HCT116 (cell line): Measurements from ENCODE around the gene CPM. TPM values are rescaled to one million over a fixed set of nuclear protein-coding genes. Genes with fewer than 3 reads are reported as not detected.

Experiments
- ATAC-seq: fragments of 200-7000 bp; cut with Tn5 transposase; 2 replicates; pipeline ENCODE4 v1.9.1; 2020; ENCODE audit warnings: mild to moderate bottlenecking, moderate library complexity
- BruUV-seq: library from RNA; stranded (reverse); fragments of 400-500 nt; replicated peaks from 2 replicates; lab custom pipeline; 2021; lab: Mats Ljungman, UMichigan
- CTCF ChIA-PET: fragments of 300-600 bp; sonication (Branson Sonifier 250); formaldehyde crosslinking; loops from one replicate; lab custom pipeline; 2021; ENCODE audit warnings: antibody characterized with exemption; lab: Charles Lee
- POLR2A ChIA-PET: fragments of 300-600, 350-600 bp; sonication (Branson Sonifier 250); formaldehyde crosslinking; loops from one replicate; lab custom pipeline; 2021; ENCODE audit warnings: antibody characterized with exemption; lab: Charles Lee
- RAD21 ChIA-PET, 2 experiments: fragments of 300-600 bp; sonication (Branson Sonifier 250); formaldehyde crosslinking; loops; one replicate each; lab custom pipeline; 2023; ENCODE audit warnings: low total read pairs in 2 of 2; ENCODE audit not compliant: uncharacterized antibody in 2 of 2, unreplicated experiment in 2 of 2, low non-redundant PET in 1 of 2; lab: Charles Lee
- DNase-seq: peaks from one replicate; pipeline ENCODE4 v3.0.0-alpha.2; 2010; ENCODE audit warnings: low read depth, low spot score
- H2AFZ ChIP-seq: fragments of 200-600 bp; shearing (Covaris generic), sonication (generic); 2 replicates; pipeline ENCODE4 v1.6.1; 2017; ENCODE audit warnings: low read depth, mixed run types, mixed read lengths, antibody characterized with exemption, low read length; ENCODE audit not compliant: poor library complexity, severe bottlenecking
- H3K27ac ChIP-seq: 2 replicates; pipeline ENCODE4 v1.5.1; 2012; ENCODE audit warnings: low read depth, low read length
- H3K27me3 ChIP-seq: fragments of 200-600 bp; sonication (generic); 2 replicates; pipeline ENCODE4 v1.6.1; 2016; ENCODE audit warnings: mixed run types, low read length, mixed read lengths; ENCODE audit not compliant: insufficient read depth
- H3K36me3 ChIP-seq, 2 experiments: fragments of 200-500 bp in 1 of 2; fragments of 200-600 bp in 1 of 2; sonication (Bioruptor generic) in 1 of 2; sonication (generic) in 1 of 2; 2 replicates each; pipeline versions ENCODE4 v1.5.1 to v1.6.1; 2014 to 2016; ENCODE audit warnings: low read length in 2 of 2, inconsistent platforms in 1 of 2, mixed read lengths in 1 of 2, mixed run types in 1 of 2; ENCODE audit not compliant: insufficient read depth in 2 of 2, control insufficient read depth in 1 of 2
- H3K4me1 ChIP-seq, 2 experiments: fragments of 200-600 bp in 1 of 2; sonication (generic) in 1 of 2; 2 replicates each; pipeline versions ENCODE4 v1.5.1 to v1.6.1; 2012 to 2017; ENCODE audit warnings: low read length in 2 of 2, inconsistent platforms in 1 of 2, mild to moderate bottlenecking in 1 of 2, mixed read lengths in 1 of 2, mixed run types in 1 of 2, moderate library complexity in 1 of 2; ENCODE audit not compliant: insufficient read depth in 2 of 2, control insufficient read depth in 1 of 2
- H3K4me2 ChIP-seq: fragments of 200-600 bp; sonication (generic); 2 replicates; pipeline ENCODE4 v1.6.1; 2017; ENCODE audit warnings: mixed run types, low read length, mixed read lengths
- H3K4me3 ChIP-seq, 2 experiments: fragments of 200-600 bp in 1 of 2; sonication (generic) in 1 of 2; replicated peaks in 1 of 2; 2 replicates each; pipeline ENCODE4 v1.5.1; 2011 to 2016; ENCODE audit warnings: low read length in 2 of 2, control low read depth in 1 of 2, low read depth in 1 of 2, mild to moderate bottlenecking in 1 of 2, mixed read lengths in 1 of 2, mixed run types in 1 of 2
- H3K79me2 ChIP-seq: fragments of 200-600 bp; sonication (generic); 2 replicates; pipeline ENCODE4 v1.6.1; 2017; ENCODE audit warnings: mild to moderate bottlenecking, mixed run types, low read length, moderate library complexity, mixed read lengths; ENCODE audit not compliant: insufficient read depth
- H3K9ac ChIP-seq: fragments of 200-600 bp; sonication (generic); 2 replicates; pipeline ENCODE4 v1.6.1; 2016; ENCODE audit warnings: low read length, mixed read lengths
- H3K9me2 ChIP-seq: fragments of 200-600 bp; sonication (generic), shearing (Covaris generic); 2 replicates; pipeline ENCODE4 v1.6.1; 2017; ENCODE audit warnings: mixed run types, mild to moderate bottlenecking, moderate library complexity; ENCODE audit not compliant: insufficient read depth
- H3K9me3 ChIP-seq, 2 experiments: fragments of 200-500 bp in 1 of 2; fragments of 200-600 bp in 1 of 2; sonication (Bioruptor generic) in 1 of 2; sonication (generic) in 1 of 2; 2 replicates each; pipeline ENCODE4 v1.6.1; 2014 to 2017; ENCODE audit warnings: low read length in 2 of 2, mixed read lengths in 2 of 2, inconsistent platforms in 1 of 2, low read depth in 1 of 2, mild to moderate bottlenecking in 1 of 2, mixed run types in 1 of 2, moderate library complexity in 1 of 2; ENCODE audit not compliant: control insufficient read depth in 1 of 2, insufficient read depth in 1 of 2
- H4K20me1 ChIP-seq: fragments of 200-600 bp; sonication (generic), shearing (Covaris generic); 2 replicates; pipeline ENCODE4 v1.6.1; 2017; ENCODE audit warnings: mixed run types, mild to moderate bottlenecking, moderate library complexity; ENCODE audit not compliant: insufficient read depth
- CBX3 ChIP-seq: IDR thresholded peaks from 2 replicates; pipeline ENCODE4 v1.6.1; 2012; ENCODE audit warnings: low read depth
- CEBPB ChIP-seq: IDR thresholded peaks from 2 replicates; pipeline ENCODE4 v1.6.1; 2012; ENCODE audit warnings: low read depth
- EGR1 ChIP-seq: IDR thresholded peaks from 2 replicates; pipeline ENCODE4 v1.6.1; 2012; ENCODE audit warnings: low read depth
- ELF1 ChIP-seq: IDR thresholded peaks from 2 replicates; pipeline ENCODE4 v1.6.1; 2012; ENCODE audit warnings: low read depth, borderline replicate concordance
- EZH2 ChIP-seq: fragments of 200-600 bp; sonication (generic); IDR thresholded peaks from 2 replicates; pipeline ENCODE4 v1.6.1; 2017; ENCODE audit warnings: antibody characterized with exemption, mixed run types
- EZH2phosphoT487 ChIP-seq: fragments of 200-600 bp; IDR thresholded peaks from 2 replicates; pipeline ENCODE4 v1.6.1; 2018; ENCODE audit warnings: antibody characterized with exemption, borderline replicate concordance
- FOSL1 ChIP-seq: IDR thresholded peaks from 2 replicates; pipeline ENCODE4 v1.6.1; 2012; ENCODE audit warnings: low read depth
- JUND ChIP-seq: IDR thresholded peaks from 2 replicates; pipeline ENCODE4 v1.6.1; 2012
- POLR2AphosphoS5 ChIP-seq: IDR thresholded peaks from 2 replicates; pipeline ENCODE4 v1.6.1; 2011; ENCODE audit warnings: mild to moderate bottlenecking, low read depth, low read length, moderate library complexity
- SIN3A ChIP-seq: IDR thresholded peaks from 2 replicates; pipeline ENCODE4 v1.6.1; 2012; ENCODE audit warnings: low read depth
- SP1 ChIP-seq: IDR thresholded peaks from 2 replicates; pipeline ENCODE4 v1.6.1; 2012; ENCODE audit warnings: low read depth
- SRF ChIP-seq: IDR thresholded peaks from 2 replicates; pipeline ENCODE4 v1.6.1; 2012; ENCODE audit warnings: low read depth
- YY1 ChIP-seq: IDR thresholded peaks from 2 replicates; pipeline ENCODE4 v1.6.1; 2011; ENCODE audit warnings: low read length, low read depth, moderate library complexity, mild to moderate bottlenecking; ENCODE audit not compliant: insufficient replicate concordance; ENCODE audit errors: extremely low read depth
- ZNF274 ChIP-seq: fragments of 200-500 bp; sonication (Bioruptor generic); IDR thresholded peaks from 2 replicates; pipeline ENCODE4 v1.6.1; 2014; ENCODE audit warnings: mild to moderate bottlenecking, low read depth, low read length, inconsistent platforms
- intact Hi-C: fragments of 100-400 bp; cut with micrococcal nuclease; formaldehyde crosslinking; loops from 2 replicates; pipeline ENCODE4 v1.10.0; 2022
- total RNA-seq: library from RNA; stranded (reverse); gene quantifications from one replicate; pipeline ENCODE4 v1.2.1, GENCODE V29; 2021; ENCODE audit not compliant: unreplicated experiment
- TF ChIP-seq, protein P1 (sequence below), 3 experiments: fragments of 200-600 bp in 1 of 3; sonication (generic) in 1 of 3; IDR thresholded peaks in 2 of 3; conservative IDR thresholded peaks in 1 of 3; 2 replicates each; pipeline ENCODE4 v1.5.1; 2012 to 2017; ENCODE audit warnings: low read depth in 2 of 3, low read length in 2 of 3, antibody characterized with exemption in 1 of 3, borderline replicate concordance in 1 of 3, control low read depth in 1 of 3, mild to moderate bottlenecking in 1 of 3, mixed read lengths in 1 of 3, mixed run types in 1 of 3, moderate library complexity in 1 of 3; ENCODE audit not compliant: insufficient read depth in 1 of 3
- TF ChIP-seq, protein P2 (sequence below): IDR thresholded peaks from 2 replicates; pipeline ENCODE4 v1.6.1; 2011; ENCODE audit warnings: mild to moderate bottlenecking, low read length, moderate library complexity; ENCODE audit not compliant: insufficient replicate concordance; ENCODE audit errors: extremely low read depth
- TF ChIP-seq, protein P3 (sequence below): IDR thresholded peaks from 2 replicates; pipeline ENCODE4 v1.6.1; 2012
- TF ChIP-seq, protein P4 (sequence below): IDR thresholded peaks from 2 replicates; pipeline ENCODE4 v1.6.1; 2012; ENCODE audit warnings: low read depth
- TF ChIP-seq, protein P5 (sequence below): IDR thresholded peaks from 2 replicates; pipeline ENCODE4 v1.6.1; 2012

Gene CPM
- total RNA-seq, 1 experiment from 2014 or later: 5.3 TPM

DNA sequence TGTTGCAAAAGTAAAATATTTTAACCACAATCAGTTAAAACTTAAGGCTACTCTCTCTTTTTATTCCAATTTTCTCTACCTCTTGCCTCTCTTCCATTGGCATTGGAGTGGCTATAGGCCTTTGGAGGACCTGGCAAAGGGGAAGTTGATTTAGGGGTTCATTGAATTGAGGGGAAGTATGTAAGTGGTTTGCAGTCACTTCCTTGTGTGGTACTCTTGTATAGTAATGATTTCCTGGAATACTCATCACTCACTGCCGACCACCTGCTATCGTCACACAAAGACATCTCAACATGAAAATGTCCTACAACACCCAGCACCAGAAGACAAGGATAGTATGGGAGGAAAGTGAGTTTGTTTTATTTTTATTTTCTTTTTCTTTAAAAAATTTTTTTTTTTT, 45.7 kb upstream of the CPM start:
- Histone ChIP-seq H3K4me2 (no peak overlapping the region), H3K79me2 (no peaks in the 10 kb centered on the region), H4K20me1 (no peaks in the 10 kb centered on the region), H3K9ac (no peak overlapping the region), H2AFZ (no peak overlapping the region), H3K4me3 (no peak overlapping the region), H3K9me2 (no peaks in the 10 kb centered on the region), H3K9me3 (0 out of 4 replicates have a peak, but pooled peaks cover 0 to 4% of the 10 kb centered on the region in 2 experiments), H3K36me3 (no peaks in the 10 kb centered on the region), H3K4me1 (no peaks in the 10 kb centered on the region), H3K27ac (no peak overlapping the region), H3K27me3 (no peaks in the 10 kb centered on the region)
- intact Hi-C loops: no loop called here
- no peak for ATAC-seq
- ChIA-PET POLR2A (no interaction called here), CTCF (no interaction called here), RAD21 (no interaction called here)
- TF ChIP-seq CBX3: no peak
- no peak for TF ChIP-seq FOSL1
- TF ChIP-seq ZNF274: no peak
- no peak for TF ChIP-seq EZH2
- TF ChIP-seq ELF1: no peak
- TF ChIP-seq, protein P1, sequence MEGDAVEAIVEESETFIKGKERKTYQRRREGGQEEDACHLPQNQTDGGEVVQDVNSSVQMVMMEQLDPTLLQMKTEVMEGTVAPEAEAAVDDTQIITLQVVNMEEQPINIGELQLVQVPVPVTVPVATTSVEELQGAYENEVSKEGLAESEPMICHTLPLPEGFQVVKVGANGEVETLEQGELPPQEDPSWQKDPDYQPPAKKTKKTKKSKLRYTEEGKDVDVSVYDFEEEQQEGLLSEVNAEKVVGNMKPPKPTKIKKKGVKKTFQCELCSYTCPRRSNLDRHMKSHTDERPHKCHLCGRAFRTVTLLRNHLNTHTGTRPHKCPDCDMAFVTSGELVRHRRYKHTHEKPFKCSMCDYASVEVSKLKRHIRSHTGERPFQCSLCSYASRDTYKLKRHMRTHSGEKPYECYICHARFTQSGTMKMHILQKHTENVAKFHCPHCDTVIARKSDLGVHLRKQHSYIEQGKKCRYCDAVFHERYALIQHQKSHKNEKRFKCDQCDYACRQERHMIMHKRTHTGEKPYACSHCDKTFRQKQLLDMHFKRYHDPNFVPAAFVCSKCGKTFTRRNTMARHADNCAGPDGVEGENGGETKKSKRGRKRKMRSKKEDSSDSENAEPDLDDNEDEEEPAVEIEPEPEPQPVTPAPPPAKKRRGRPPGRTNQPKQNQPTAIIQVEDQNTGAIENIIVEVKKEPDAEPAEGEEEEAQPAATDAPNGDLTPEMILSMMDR (IDR thresholded peaks at IDR 0.05 in 2 of 3, conservative IDR thresholded peaks at IDR 0.05 in 1 of 3; ENCODE audit: borderline replicate concordance in 1 of 3, insufficient read depth in 1 of 3, low read depth in 2 of 3, low read length in 2 of 3): no peak
- TF ChIP-seq, protein P2, sequence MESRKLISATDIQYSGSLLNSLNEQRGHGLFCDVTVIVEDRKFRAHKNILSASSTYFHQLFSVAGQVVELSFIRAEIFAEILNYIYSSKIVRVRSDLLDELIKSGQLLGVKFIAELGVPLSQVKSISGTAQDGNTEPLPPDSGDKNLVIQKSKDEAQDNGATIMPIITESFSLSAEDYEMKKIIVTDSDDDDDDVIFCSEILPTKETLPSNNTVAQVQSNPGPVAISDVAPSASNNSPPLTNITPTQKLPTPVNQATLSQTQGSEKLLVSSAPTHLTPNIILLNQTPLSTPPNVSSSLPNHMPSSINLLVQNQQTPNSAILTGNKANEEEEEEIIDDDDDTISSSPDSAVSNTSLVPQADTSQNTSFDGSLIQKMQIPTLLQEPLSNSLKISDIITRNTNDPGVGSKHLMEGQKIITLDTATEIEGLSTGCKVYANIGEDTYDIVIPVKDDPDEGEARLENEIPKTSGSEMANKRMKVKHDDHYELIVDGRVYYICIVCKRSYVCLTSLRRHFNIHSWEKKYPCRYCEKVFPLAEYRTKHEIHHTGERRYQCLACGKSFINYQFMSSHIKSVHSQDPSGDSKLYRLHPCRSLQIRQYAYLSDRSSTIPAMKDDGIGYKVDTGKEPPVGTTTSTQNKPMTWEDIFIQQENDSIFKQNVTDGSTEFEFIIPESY: no peak
- TF ChIP-seq POLR2AphosphoS5: no peak
- TF ChIP-seq EGR1: no peak
- TF ChIP-seq JUND: no peak
- TF ChIP-seq SIN3A: no peak
- TF ChIP-seq, protein P3, sequence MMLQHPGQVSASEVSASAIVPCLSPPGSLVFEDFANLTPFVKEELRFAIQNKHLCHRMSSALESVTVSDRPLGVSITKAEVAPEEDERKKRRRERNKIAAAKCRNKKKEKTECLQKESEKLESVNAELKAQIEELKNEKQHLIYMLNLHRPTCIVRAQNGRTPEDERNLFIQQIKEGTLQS: no peak
- no peak for TF ChIP-seq EZH2phosphoT487
- no peak for TF ChIP-seq YY1
- no peak for TF ChIP-seq CEBPB
- TF ChIP-seq, protein P4, sequence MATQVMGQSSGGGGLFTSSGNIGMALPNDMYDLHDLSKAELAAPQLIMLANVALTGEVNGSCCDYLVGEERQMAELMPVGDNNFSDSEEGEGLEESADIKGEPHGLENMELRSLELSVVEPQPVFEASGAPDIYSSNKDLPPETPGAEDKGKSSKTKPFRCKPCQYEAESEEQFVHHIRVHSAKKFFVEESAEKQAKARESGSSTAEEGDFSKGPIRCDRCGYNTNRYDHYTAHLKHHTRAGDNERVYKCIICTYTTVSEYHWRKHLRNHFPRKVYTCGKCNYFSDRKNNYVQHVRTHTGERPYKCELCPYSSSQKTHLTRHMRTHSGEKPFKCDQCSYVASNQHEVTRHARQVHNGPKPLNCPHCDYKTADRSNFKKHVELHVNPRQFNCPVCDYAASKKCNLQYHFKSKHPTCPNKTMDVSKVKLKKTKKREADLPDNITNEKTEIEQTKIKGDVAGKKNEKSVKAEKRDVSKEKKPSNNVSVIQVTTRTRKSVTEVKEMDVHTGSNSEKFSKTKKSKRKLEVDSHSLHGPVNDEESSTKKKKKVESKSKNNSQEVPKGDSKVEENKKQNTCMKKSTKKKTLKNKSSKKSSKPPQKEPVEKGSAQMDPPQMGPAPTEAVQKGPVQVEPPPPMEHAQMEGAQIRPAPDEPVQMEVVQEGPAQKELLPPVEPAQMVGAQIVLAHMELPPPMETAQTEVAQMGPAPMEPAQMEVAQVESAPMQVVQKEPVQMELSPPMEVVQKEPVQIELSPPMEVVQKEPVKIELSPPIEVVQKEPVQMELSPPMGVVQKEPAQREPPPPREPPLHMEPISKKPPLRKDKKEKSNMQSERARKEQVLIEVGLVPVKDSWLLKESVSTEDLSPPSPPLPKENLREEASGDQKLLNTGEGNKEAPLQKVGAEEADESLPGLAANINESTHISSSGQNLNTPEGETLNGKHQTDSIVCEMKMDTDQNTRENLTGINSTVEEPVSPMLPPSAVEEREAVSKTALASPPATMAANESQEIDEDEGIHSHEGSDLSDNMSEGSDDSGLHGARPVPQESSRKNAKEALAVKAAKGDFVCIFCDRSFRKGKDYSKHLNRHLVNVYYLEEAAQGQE: no peak
- no peak for TF ChIP-seq SRF
- TF ChIP-seq SP1: no peak
- TF ChIP-seq, protein P5, sequence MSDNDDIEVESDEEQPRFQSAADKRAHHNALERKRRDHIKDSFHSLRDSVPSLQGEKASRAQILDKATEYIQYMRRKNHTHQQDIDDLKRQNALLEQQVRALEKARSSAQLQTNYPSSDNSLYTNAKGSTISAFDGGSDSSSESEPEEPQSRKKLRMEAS: no peak
- no peak for DNase-seq
- no TSS peak for BruUV-seq
